Mucosa of descending colon (tissue), 3 donors: ENCODE data around the gene KRT4. TPM values are rescaled to one million over a fixed set of nuclear protein-coding genes. Genes with fewer than 3 reads are reported as not detected.

Source experiments
- ATAC-seq: fragments of 200-7000 bp; cut with Tn5 transposase; one replicate; pipeline ENCODE4 v1.9.1; 2020; ENCODE audit warnings: mild to moderate bottlenecking, moderate library complexity
- DNase-seq, 3 donors: peaks; one replicate each; pipeline ENCODE4 v3.0.0-alpha.2; 2020
- H3K36me3 ChIP-seq: fragments of 200-600 bp; one replicate; pipeline ENCODE4 v1.8.0; 2021; ENCODE audit warnings: low read depth, mild to moderate bottlenecking
- H3K4me1 ChIP-seq: fragments of 200-600 bp; one replicate; pipeline ENCODE4 v1.8.0; 2021; ENCODE audit warnings: low read depth, mild to moderate bottlenecking
- H3K4me3 ChIP-seq: fragments of 200-600 bp; one replicate; pipeline ENCODE4 v1.8.0; 2021; ENCODE audit warnings: mild to moderate bottlenecking
- H3K9me3 ChIP-seq: fragments of 200-600 bp; one replicate; pipeline ENCODE4 v1.8.0; 2021; ENCODE audit warnings: mild to moderate bottlenecking
- intact Hi-C, 2 donors: fragments of 100-400 bp; cut with DNase I in 1 of 2; cut with micrococcal nuclease in 1 of 2; formaldehyde crosslinking; loops; one replicate each; pipeline versions ENCODE4 v1.11.0 to v1.11.1; 2022; cut with DNase I, micrococcal nuclease
- long read RNA-seq, 2 donors: library from polyadenylated mRNA; unstranded; transcript quantifications; one replicate each; pipeline ENCODE4 v2.0.0, GENCODE V29; 2019 to 2021
- total RNA-seq, 3 donors: library from RNA; stranded (reverse); fragmentation: NEBNext Ultra II Directional in 2 of 3; extraction: Animal tissue kit (Norgen Biotek cat#: 25700) in 2 of 3; gene quantifications; one replicate each; pipeline versions ENCODE4 v1.2.1 to v1.2.4, GENCODE V29; 2021 to 2023
- TF ChIP-seq, protein P1 (sequence below): fragments of 200-600 bp; IDR thresholded peaks from one replicate; pipeline ENCODE4 v1.8.0; 2022; ENCODE audit warnings: antibody characterized with exemption, mild to moderate bottlenecking
- donor health status: DM: no; HTN: no; CAD: no; lungs with moderate emphysema.
- donor health status: DM: no; HTN: no; CAD: no.
- donor health status: DM: no; HTN: yes; CAD: no.

KRT4 gene
- not detected for total RNA-seq
- long read RNA-seq, donor 1, result 0 reads
- long read RNA-seq, donor 2, partial matches to known transcripts, result 0 of 1 reads
- long read RNA-seq, donor 2, other reads (novel, unspliced or antisense), result 1 of 1 reads

DNA sequence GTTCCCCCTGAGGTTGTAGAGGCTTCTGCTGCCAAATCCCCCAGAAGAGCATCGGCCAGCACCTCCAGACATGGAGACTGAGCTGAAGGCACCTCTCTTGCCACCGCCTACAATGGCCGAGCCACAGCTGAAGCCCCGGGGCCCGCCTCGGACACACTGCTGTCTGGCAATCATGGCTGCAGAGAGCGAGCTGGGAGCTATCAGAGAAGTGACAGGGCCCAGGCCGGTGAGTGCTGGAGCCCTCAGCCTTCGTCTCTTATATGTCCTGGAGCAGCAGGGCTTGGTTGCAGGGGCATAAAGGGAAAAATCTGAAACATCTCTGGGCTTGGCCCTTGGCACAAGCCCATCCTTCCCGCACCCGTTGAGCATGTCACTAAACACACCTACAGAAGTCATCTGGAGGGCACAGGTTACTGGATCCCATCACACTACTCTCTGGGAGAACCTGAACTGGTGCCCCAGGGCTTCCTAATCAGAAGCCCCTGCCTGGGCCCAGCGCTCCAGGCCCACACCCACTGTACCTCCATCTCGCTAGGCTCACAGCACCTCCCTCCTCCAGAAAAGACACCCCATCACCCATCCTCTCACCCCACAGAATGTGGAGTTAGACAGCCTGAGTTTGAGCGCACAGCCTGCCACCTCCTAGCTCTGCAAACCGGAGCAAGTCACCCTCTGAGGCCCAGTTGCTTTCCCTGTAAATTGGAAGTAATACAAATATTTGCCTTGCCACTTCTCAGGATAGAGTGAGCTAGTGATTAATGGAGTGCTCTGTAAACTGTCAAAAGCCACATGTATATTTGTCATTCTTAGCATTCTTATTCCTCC is at the start of gene KRT4:
Gene KRT4 (minus strand): TSS at position 232 of the 825 bp plus-strand sequence. CDS start 58 bp downstream, at position 174.
- no peaks in the 10 kb centered on the region for H3K4me1 ChIP-seq
- no peaks in the 10 kb centered on the region for H3K36me3 ChIP-seq
- ATAC-seq (no peak), DNase-seq (no peak)
- H3K9me3 ChIP-seq, result no peaks in the 10 kb centered on the region
- no peak within 1 kb of the TSS for H3K4me3 ChIP-seq
- TF ChIP-seq, protein P1, sequence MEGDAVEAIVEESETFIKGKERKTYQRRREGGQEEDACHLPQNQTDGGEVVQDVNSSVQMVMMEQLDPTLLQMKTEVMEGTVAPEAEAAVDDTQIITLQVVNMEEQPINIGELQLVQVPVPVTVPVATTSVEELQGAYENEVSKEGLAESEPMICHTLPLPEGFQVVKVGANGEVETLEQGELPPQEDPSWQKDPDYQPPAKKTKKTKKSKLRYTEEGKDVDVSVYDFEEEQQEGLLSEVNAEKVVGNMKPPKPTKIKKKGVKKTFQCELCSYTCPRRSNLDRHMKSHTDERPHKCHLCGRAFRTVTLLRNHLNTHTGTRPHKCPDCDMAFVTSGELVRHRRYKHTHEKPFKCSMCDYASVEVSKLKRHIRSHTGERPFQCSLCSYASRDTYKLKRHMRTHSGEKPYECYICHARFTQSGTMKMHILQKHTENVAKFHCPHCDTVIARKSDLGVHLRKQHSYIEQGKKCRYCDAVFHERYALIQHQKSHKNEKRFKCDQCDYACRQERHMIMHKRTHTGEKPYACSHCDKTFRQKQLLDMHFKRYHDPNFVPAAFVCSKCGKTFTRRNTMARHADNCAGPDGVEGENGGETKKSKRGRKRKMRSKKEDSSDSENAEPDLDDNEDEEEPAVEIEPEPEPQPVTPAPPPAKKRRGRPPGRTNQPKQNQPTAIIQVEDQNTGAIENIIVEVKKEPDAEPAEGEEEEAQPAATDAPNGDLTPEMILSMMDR, result no peak
- intact Hi-C loops, result no loop called here

GRCh38 chr12:52862023-52862422 is 48.1 kb upstream of the KRT4 start:
- no peak for ATAC-seq
- intact Hi-C loops, result no loop called here
- DNase-seq, result peak in 1 of 3 donors; percentile 18
- Histone ChIP-seq H3K4me1 (no peaks in the 10 kb centered on the region), H3K36me3 (no peaks in the 10 kb centered on the region), H3K9me3 (no peaks in the 10 kb centered on the region), H3K4me3 (no peak overlapping the region)
- TF ChIP-seq, protein P1, result no peak

GRCh38 chr12:52861511-52861910 is 47.6 kb upstream of the KRT4 start:
- H3K36me3 ChIP-seq, result no peaks in the 10 kb centered on the region
- H3K4me3 ChIP-seq, result no peak overlapping the region
- DNase-seq (no peak), ATAC-seq (no peak)
- TF ChIP-seq, protein P1, result no peak
- intact Hi-C loops, result no loop called here
- no peaks in the 10 kb centered on the region for H3K9me3 ChIP-seq
- no peaks in the 10 kb centered on the region for H3K4me1 ChIP-seq

DNA sequence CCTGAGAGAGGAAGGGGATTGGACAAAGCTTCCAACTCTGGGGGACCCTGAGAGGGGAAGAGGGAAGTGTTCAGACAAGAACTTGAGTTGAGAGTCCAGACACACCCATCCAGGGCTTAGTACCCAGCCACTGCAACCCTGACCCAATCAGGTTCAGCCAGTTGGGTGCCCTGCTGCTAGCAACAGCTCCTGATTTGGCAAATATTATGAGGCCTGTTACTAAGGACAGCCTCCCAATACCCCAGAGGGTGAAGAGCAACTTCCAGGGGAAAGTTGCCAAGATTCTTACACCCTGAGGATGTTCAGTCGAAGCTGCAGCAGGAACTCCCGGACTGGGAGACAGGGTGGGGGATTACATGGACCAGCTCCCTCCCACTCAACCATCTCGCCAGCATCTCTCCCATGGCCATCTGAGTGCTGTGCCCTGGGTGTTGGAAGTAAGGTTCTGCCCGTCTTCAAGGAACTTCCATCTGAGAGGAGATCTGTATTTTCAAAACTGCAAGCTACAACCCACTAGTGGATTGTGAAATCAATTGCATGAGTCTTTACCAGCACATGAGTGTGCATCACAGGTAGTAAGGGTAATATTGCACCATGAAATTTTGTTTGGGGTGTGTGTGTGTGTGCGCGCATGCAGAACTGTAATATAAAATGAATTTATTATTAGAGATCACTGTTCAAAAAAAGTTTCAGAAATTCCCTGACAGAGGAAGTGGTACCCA is 46.3 kb upstream of the KRT4 start:
- Histone ChIP-seq H3K4me3 (no peak overlapping the region), H3K36me3 (no peaks in the 10 kb centered on the region), H3K9me3 (no peaks in the 10 kb centered on the region), H3K4me1 (no peaks in the 10 kb centered on the region)
- intact Hi-C loops, result no loop called here
- ATAC-seq (peak; percentile 94), DNase-seq (peak in 1 of 3 donors; percentile 27)
- TF ChIP-seq, protein P1, result no peak

- no peaks in the 10 kb centered on the region for H3K36me3 ChIP-seq
- no peak for ATAC-seq
- intact Hi-C loops, result no loop called here
Measured at GRCh38 chr12:52857500-52857899, 43.6 kb upstream of the KRT4 start.

More at GRCh38 chr12:52857500-52857899, 43.6 kb upstream of the KRT4 start:
- Histone ChIP-seq H3K9me3 (no peaks in the 10 kb centered on the region), H3K4me3 (no peak overlapping the region), H3K4me1 (no peaks in the 10 kb centered on the region)
- DNase-seq, result no peak
- TF ChIP-seq, protein P1, result no peak
